K562 (cell line): ENCODE measurements around the gene PFKFB2. TPM values are rescaled to one million over a fixed set of nuclear protein-coding genes. Genes with fewer than 3 reads are reported as not detected.

ENCODE experiments used
- ARID4B ChIP-seq: sonication (generic); formaldehyde crosslinking; IDR thresholded peaks from 2 replicates; pipeline ENCODE4 v1.8.0; 2022; ENCODE audit warnings: mild to moderate bottlenecking, missing genetic modification reagents
- FOXO4 ChIP-seq: fragments of 450-650 bp; formaldehyde crosslinking; IDR thresholded peaks from 2 replicates; pipeline ENCODE4 v1.4.0; 2020; ENCODE audit warnings: mild to moderate bottlenecking, moderate library complexity
- GABPA ChIP-seq: fragments of 200-800 bp; sonication (Bioruptor generic); conservative IDR thresholded peaks from 2 replicates; pipeline ENCODE4 v1.6.1; 2016; ENCODE audit warnings: low read depth, missing genetic modification characterization, missing compliant biosample characterization
- KLF6 ChIP-seq: fragments of 250-450 bp; sonication (Bioruptor Pico); IDR thresholded peaks from 2 replicates; pipeline ENCODE4 v1.4.0; 2020; ENCODE audit warnings: mild to moderate bottlenecking, moderate library complexity, borderline replicate concordance
- LCOR ChIP-seq: sonication (generic); formaldehyde crosslinking; IDR thresholded peaks from 2 replicates; pipeline ENCODE4 v1.8.0; 2022; ENCODE audit warnings: mild to moderate bottlenecking, missing genetic modification reagents
- MCM2 ChIP-seq: fragments of 450-650 bp; IDR thresholded peaks from 2 replicates; pipeline ENCODE4 v1.6.1; 2017; ENCODE audit warnings: low read depth, mild to moderate bottlenecking
- MGA ChIP-seq: fragments of 450-650 bp; IDR thresholded peaks from 2 replicates; pipeline ENCODE4 v1.6.1; 2016; ENCODE audit warnings: mild to moderate bottlenecking, moderate library complexity
- NR1H2 ChIP-seq: sonication (generic); formaldehyde crosslinking; IDR thresholded peaks from 2 replicates; pipeline ENCODE4 v1.4.0; 2020; ENCODE audit warnings: mild to moderate bottlenecking, missing genetic modification reagents
- RCOR1 ChIP-seq, 2 experiments: IDR thresholded peaks; 2 replicates each; pipeline ENCODE4 v1.6.1; 2012; ENCODE audit warnings: low read depth in 2 of 2, low read length in 2 of 2, borderline replicate concordance in 1 of 2, improper control_type of control experiment in 1 of 2
- ZKSCAN8 ChIP-seq: fragments of 200-800 bp; sonication (Bioruptor generic); IDR thresholded peaks from 2 replicates; pipeline ENCODE4 v1.6.1; 2016; ENCODE audit warnings: missing genetic modification characterization, missing compliant biosample characterization
- polyA plus RNA-seq, 8 experiments: library from polyadenylated mRNA; depleted of rRNA in 4 of 8; stranded (reverse) in 5 of 8; unstranded in 3 of 8; fragments of >200 nt; fragmentation: Nextera tagmentation in 2 of 8; fragmentation: Illumina TruSeq in 1 of 8; extraction: Ambion mirVana in 2 of 8; extraction: Trizol in 1 of 8; gene quantifications; 2 replicates each; pipeline versions ENCODE4 v1.2.1 to v1.2.3, GENCODE V29; 2011 to 2014; ENCODE audit warnings: inconsistent platforms in 1 of 8, missing spikeins in 1 of 8
- total RNA-seq, 7 experiments: library from RNA; depleted of rRNA in 6 of 7; stranded (reverse); fragments of >200 nt in 6 of 7; fragmentation: Illumina TruSeq in 2 of 7; extraction: Trizol in 2 of 7; gene quantifications; 2 replicates each; pipeline versions ENCODE4 v1.2.1 to v1.2.3, GENCODE V29; 2011 to 2021; ENCODE audit warnings: low replicate concordance in 1 of 7

PFKFB2 gene
- total and polyA plus RNA-seq, 9 of the 15 experiments (the other 6 are each of a cell fraction or from before 2014, with no cell fraction given), result 6.9 to 26.0 (median 16.4) TPM

- no peak for TF ChIP-seq GABPA (tag)
- no peak for TF ChIP-seq ZKSCAN8 (CRISPR knock-in tag)
- TF ChIP-seq FOXO4 (CRISPR knock-in tag), result 0 out of 2 replicates have a peak, but pooled peaks have one; percentile 40
- no peak for TF ChIP-seq LCOR
- no peak for TF ChIP-seq KLF6 (CRISPR knock-in tag)
- no peak for TF ChIP-seq ARID4B
- TF ChIP-seq MCM2, result no peak
- peak in 1 of 2 experiments; percentile 35; a peak in 1 of 4 replicates for TF ChIP-seq RCOR1 (IDR thresholded peaks at IDR 0.05; ENCODE audit: borderline replicate concordance in 1 of 2, low read depth in 2 of 2, low read length in 2 of 2)
- no peak for TF ChIP-seq NR1H2 (CRISPR knock-in tag)
- peak; percentile 43; the same call in 1 of the 2 replicates for TF ChIP-seq MGA
These were observed 32.9 kb upstream of the PFKFB2 start (continued) for GRCh38 chr1:207020065-207020708.
